Measurements from ENCODE around the gene PAM16. TPM values are rescaled to one million over a fixed set of nuclear protein-coding genes. Genes with fewer than 3 reads are reported as not detected.
A peak's percentile ranks its signal among the peaks of the same experiment; 100 is the strongest.

The PAM16 gene
- total RNA-seq, 1 experiment from 2014 or later, result 117 TPM

DNA sequence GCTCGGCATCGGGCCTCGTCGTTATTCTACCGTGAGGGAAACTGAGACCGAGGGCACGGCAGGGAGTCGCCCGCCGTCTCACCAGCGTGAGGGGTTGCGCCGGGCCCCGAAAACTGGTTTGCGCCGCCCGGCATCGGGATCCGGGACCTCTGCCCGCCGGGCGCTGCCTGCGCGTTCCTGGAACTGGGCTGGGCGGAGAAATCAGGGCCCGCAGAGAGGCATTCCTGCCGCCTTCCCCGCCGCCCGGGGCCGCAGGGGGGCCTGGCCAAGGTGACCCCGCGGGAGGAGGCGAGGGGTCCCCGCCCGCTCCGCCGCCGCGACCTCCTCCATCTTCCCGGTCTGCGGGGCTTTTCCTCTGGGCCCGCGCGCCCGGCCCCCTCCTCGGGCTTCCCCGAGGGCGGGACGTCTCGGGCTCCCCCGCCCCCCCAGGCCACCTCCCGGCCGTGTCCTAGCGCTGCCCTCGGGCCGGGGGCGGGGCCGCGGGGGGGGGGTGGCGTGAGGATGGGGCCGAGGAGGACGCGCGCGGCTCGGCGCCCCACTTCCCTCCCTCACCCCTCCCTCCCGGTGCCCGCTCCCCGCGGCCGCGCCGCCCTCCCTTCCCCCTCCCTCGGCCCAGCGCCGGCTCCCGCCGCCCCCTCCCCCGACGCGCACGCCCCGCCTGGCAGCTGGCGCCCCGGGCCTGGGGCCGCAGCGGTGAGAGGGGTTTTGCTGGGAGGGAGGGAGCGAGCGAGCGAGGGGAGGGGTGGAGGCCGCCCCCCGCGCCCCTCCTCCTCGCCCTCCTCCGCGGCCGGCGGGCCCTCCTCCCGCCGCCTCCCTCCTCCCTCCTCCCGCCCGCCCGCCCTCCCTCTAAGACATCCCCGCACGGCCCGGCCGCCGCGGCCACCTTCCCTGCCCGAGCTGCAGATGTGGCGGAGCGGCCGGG, 35.7 kb downstream of the PAM16 start, which contains the start of gene GLIS2:
TSS of gene GLIS2 (plus strand) at position 882 of the 922 bp plus-strand sequence. CDS start 16,214 bp downstream, outside the sequence.
- peaks cover 9% of the 10 kb centered on the region for H3K36me3 Mint-ChIP-seq (ENCODE audit: insufficient read depth, unreplicated experiment)
- TF ChIP-seq, protein P1, sequence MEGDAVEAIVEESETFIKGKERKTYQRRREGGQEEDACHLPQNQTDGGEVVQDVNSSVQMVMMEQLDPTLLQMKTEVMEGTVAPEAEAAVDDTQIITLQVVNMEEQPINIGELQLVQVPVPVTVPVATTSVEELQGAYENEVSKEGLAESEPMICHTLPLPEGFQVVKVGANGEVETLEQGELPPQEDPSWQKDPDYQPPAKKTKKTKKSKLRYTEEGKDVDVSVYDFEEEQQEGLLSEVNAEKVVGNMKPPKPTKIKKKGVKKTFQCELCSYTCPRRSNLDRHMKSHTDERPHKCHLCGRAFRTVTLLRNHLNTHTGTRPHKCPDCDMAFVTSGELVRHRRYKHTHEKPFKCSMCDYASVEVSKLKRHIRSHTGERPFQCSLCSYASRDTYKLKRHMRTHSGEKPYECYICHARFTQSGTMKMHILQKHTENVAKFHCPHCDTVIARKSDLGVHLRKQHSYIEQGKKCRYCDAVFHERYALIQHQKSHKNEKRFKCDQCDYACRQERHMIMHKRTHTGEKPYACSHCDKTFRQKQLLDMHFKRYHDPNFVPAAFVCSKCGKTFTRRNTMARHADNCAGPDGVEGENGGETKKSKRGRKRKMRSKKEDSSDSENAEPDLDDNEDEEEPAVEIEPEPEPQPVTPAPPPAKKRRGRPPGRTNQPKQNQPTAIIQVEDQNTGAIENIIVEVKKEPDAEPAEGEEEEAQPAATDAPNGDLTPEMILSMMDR (IDR thresholded peaks at IDR 0.05; ENCODE audit: unreplicated experiment), result no peak
- H3K4me1 Mint-ChIP-seq (ENCODE audit: insufficient read depth, unreplicated experiment), result peaks cover 6% of the 10 kb centered on the region
- no peaks in the 10 kb centered on the region for H3K9me3 Mint-ChIP-seq (ENCODE audit: unreplicated experiment)
- peak within 1 kb of the TSS; percentile 39 for H3K27ac Mint-ChIP-seq (ENCODE audit: low read depth, unreplicated experiment)
- ChIA-PET POLR2A (interaction anchor here (0.6 to 2.3 kb wide), 13 partner anchors 8 to 1432 kb away, joined by 3 to 10 read pairs (median 3); no protein-coding TSS in a partner anchor), CTCF (interaction anchor here (0.6 to 1.2 kb wide), 3 partner anchors 115 to 702 kb away, joined by 3 to 5 read pairs (median 4); no protein-coding TSS in a partner anchor)
- H3K27me3 Mint-ChIP-seq (ENCODE audit: insufficient read depth, unreplicated experiment), result no peaks in the 10 kb centered on the region
- DNase-seq (ENCODE audit: unreplicated experiment), result peak; percentile 39
- intact Hi-C loops (cut with micrococcal nuclease), result loop anchor here (2.0 kb wide), 1 partner anchor 25 kb away; no protein-coding TSS in a partner anchor
- H3K4me3 Mint-ChIP-seq (ENCODE audit: unreplicated experiment), result peak within 1 kb of the TSS; percentile 68
- BruUV-seq (replicated peaks), result no TSS peak

DNA sequence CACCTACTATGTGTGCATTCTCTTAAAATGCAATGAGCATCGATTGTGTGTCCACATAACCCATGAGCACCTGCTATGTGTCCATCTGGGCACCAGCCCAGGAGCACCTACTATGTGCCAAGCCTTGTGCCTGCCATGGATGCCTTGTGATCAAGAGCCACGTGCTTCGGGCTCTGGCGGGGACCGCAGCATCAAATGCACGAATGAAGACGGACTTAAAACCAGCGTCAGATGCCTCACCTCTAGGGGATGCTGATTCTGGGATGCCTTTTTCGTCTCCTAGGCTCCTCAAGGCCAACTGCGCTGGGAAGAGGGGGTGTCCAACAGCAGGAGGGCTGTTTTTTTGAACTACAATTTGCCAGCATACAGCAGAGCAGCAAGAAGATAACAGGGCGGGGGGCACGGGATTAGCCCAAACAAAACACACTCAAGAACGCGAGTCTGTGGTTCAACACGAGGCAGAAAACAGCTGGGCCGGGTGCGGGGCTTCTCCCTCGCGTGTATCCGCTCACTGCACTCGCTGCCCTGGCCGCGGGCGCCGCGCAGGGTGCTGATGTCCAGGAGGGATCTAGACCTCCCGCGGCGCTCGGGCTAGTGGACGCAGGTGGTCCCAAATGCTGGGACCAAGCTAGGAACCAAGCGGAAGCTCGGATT, 36.5 kb downstream of the PAM16 start:
- TF ChIP-seq, protein P1 (IDR thresholded peaks at IDR 0.05; ENCODE audit: unreplicated experiment), result no peak
- Mint-ChIP-seq H3K4me1 (ENCODE audit: insufficient read depth, unreplicated experiment) (peaks cover 6% of the 10 kb centered on the region), H3K27ac (ENCODE audit: low read depth, unreplicated experiment) (no peak overlapping the region), H3K27me3 (ENCODE audit: insufficient read depth, unreplicated experiment) (no peaks in the 10 kb centered on the region), H3K4me3 (ENCODE audit: unreplicated experiment) (peak overlapping the region; percentile 68), H3K36me3 (ENCODE audit: insufficient read depth, unreplicated experiment) (peaks cover 9% of the 10 kb centered on the region), H3K9me3 (ENCODE audit: unreplicated experiment) (no peaks in the 10 kb centered on the region)
- CTCF ChIA-PET, result interaction anchor here (0.6 kb wide), 1 partner anchor 16 kb away, joined by 4 read pairs; no protein-coding TSS in a partner anchor
- intact Hi-C loops (cut with micrococcal nuclease), result no loop called here
- DNase-seq (ENCODE audit: unreplicated experiment), result no peak
- POLR2A ChIA-PET, result interaction anchor here (0.7 to 1.3 kb wide), 4 partner anchors 15 to 43 kb away, joined by 3 read pairs; no protein-coding TSS in a partner anchor
- BruUV-seq (replicated peaks), result no TSS peak

DNA sequence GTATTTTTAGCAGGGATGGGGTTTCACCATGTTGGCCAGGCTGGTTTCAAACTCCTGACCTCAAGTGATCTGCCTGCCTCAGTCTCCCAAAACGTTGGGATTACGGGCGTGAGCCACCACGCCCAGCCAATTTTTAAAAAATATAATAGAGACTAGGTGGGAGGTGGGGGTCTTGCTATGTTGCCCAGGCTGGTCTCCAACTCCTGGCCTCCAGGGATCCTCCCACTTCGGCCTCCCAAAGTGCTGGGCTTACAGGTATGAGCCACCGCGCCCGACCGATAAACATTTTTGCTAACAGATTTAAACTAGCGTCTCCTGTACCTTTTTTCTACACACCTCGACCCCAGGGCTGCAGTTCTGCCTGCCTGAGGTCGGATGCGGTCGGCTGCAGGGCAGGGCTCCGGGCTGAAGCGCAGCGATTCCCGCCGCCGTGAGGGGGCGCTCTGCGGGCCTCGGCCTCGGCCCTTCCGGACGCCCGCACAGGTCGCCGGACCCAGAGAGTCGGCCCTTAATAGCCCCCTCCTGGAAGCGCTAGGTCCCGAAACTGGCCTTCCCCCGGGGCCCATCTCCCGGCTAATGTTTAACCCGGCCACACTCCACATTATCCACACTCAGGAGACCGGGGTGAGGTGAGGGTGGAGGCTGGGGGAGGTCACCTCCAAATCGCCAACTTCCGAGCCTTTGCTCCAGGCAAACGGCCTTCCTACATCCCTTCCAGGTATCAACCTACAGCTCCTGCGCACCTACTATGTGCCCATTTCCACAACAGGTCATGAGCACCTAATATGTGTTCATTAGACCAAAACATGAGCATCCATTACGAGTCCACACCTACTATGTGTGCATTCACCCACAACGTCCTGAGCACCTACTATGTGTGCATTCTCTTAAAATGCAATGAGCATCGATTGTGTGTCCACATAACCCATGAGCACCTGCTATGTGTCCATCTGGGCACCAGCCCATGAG, 37.3 kb downstream of the PAM16 start:
- POLR2A ChIA-PET, result interaction anchor here (1.1 kb wide), 1 partner anchor 42 kb away, joined by 3 read pairs; no protein-coding TSS in a partner anchor
- TF ChIP-seq, protein P1 (IDR thresholded peaks at IDR 0.05; ENCODE audit: unreplicated experiment), result no peak
- H3K27ac Mint-ChIP-seq (ENCODE audit: low read depth, unreplicated experiment), result no peak overlapping the region
- no TSS peak for BruUV-seq (replicated peaks)
- DNase-seq (ENCODE audit: unreplicated experiment), result no peak
- H3K27me3 Mint-ChIP-seq (ENCODE audit: insufficient read depth, unreplicated experiment), result no peaks in the 10 kb centered on the region
- no peaks in the 10 kb centered on the region for H3K9me3 Mint-ChIP-seq (ENCODE audit: unreplicated experiment)
- peaks cover 6% of the 10 kb centered on the region for H3K4me1 Mint-ChIP-seq (ENCODE audit: insufficient read depth, unreplicated experiment)
- intact Hi-C loops (cut with micrococcal nuclease), result no loop called here
- peaks cover 9% of the 10 kb centered on the region for H3K36me3 Mint-ChIP-seq (ENCODE audit: insufficient read depth, unreplicated experiment)
- CTCF ChIA-PET, result interaction anchor here (0.6 kb wide), 1 partner anchor 15 kb away, joined by 4 read pairs; no protein-coding TSS in a partner anchor
- H3K4me3 Mint-ChIP-seq (ENCODE audit: unreplicated experiment), result peak overlapping the region; percentile 68
